CD4-positive, alpha-beta T cell treated with Interleukin-15 for 1 hour (primary cell): Measurements from ENCODE around the gene SPTB.

ENCODE experiments used
- DNase-seq: peaks from one replicate; pipeline ENCODE4 v3.0.0-alpha.2; 2020

The SPTB gene

DNA sequence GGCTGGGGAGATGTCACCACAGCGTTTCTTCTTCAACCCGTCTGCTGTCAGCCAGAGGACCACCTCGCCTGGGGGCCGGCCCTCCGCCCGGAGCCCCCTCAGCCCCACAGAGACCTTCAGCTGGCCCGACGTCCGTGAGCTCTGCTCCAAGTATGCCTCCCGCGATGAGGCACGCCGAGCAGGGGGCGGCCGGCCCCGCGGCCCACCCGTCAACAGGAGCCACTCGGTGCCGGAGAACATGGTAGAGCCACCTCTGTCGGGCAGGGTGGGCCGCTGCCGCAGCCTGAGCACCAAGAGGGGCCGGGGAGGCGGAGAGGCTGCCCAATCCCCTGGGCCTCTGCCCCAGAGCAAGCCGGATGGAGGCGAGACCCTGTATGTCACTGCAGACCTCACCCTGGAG, 136.6 kb downstream of the SPTB start:
- DNase-seq: no peak

- DNase-seq: no peak
Observed at GRCh38 chr14:64741961-64742360, 137.7 kb downstream of the SPTB start.

DNA sequence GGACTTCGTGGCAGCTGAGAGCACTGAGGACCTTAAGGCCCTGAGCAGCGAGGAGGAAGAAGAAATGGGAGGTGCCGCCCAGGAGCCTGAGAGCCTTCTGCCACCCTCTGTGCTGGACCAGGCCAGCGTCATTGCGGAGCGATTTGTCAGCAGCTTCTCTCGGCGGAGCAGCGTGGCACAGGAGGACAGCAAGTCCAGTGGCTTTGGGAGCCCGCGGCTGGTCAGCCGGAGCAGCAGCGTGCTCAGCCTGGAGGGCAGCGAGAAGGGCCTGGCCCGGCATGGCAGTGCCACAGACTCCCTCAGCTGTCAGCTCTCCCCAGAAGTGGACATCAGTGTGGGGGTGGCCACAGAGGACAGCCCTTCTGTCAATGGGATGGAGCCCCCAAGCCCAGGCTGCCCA, 138.5 kb downstream of the SPTB start:
- no peak for DNase-seq

- no peak for DNase-seq
Observed at GRCh38 chr14:64738281-64738804, 141.4 kb downstream of the SPTB start.

GRCh38 chr14:64737391-64738280, 142.1 kb downstream of the SPTB start:
- no peak for DNase-seq

DNA sequence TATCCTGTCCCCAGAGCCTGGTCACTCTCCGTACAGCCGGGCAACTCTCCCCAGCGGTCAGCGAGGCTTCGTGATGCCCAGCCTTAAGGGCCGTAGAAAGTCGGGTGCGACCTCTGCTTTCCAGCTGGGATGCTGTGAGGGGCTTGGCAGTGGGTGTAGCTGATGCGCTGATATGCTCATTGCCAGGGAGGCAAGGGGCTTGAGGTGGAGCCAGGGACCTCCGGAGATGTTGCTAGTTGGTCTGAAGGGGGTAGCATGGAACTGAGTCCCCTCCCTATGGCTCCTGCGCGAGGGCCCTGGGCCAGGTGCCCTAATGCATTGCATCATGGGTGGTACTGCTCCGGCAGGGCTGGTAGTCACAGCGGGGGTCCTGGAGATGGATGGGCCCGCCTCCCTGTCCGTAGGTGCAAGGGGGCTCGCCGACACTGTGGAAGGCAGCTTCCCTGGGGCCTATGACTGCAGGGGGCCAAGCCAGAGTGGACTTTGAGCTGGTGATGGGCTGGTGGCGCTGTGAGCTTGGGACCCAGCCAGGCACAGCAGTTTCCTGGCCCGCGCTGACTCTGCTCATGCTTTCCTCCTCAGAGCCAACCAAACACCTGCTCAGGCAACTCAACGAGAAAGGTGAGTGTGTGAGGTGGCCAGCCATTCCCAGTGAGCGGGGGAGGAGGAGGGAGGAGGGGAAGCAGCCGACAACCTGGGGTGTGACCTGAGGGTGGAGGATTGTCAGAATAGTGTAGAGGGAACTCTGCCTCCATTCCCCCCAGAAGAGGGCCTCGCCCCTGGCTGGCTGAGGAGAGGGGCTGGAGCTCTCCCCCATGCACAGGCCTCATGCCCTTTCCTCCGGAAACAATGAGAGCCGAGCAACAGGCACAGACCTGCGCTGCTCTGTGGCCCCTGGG, 143.2 kb downstream of the SPTB start:
- DNase-seq: no peak

DNA sequence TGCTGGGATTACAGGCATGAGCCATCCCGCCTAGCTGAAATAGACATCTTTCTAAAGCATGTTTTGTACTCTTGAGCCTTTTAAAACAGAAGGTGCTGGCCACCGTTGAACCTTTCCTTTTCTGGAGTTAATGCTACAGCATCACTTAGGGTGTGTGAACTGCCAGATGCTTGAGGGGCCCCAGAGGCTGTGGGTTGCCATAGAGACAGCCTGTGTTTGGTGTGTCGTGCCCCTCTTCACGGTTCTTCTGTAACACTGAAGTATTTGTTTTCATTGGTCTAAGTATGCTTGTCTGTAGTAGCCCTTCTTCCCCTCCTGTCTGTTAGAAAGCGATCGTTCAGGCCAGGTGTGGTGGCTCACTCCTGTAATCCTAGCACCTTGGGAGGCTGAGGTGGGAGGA, 144.7 kb downstream of the SPTB start:
- no peak for DNase-seq

- no peak for DNase-seq
Observed at GRCh38 chr14:64733899-64734298, 145.8 kb downstream of the SPTB start.

DNA sequence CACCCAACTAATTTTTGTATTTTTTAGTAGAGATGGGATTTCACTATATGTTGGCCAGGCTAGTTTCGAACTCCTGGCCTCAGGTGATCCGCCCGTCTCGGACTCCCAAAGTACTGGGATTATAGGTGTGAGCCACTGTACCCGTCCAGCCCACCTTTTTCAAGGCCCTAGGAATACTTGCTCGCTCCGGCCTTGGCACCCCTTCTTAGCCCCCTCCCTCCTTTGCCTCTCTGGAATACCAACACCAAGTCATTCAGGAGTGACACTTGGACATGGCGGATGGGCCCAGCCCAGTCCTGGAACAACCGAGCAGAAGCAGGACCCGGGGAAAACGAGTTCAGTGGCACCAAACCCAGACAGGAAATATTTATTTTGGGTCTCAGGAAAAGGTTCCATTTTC, 146.4 kb downstream of the SPTB start:
- DNase-seq: no peak

DNA sequence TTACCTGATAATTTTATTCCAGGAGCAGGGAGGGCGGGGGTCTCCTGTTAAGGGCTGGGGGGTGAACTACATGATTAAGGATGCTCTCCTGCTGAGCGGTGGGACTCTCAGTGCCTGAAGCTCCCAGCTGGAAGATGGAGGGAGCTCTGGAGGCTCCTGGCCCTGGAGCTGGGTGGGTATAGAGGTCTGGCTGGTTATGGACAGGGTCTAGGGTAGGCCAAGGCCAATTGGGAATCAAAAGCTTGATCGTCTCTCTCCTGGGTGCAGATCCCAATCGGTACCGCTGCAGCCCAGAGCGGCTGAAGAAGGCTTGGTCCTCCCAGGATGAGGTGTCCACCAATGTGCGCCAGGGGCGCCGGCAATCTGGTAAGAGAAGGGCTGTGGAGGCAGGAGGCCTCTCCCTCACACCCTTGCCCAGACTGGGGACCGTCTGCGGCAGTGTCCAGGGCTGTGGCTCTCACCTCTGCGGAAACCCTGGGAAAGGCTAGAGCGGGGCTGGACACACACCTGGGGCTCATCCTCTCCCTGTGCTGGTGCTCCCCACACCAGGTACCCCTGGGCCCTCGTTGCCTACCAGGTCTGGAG, 147.1 kb downstream of the SPTB start:
- DNase-seq: no peak

DNA sequence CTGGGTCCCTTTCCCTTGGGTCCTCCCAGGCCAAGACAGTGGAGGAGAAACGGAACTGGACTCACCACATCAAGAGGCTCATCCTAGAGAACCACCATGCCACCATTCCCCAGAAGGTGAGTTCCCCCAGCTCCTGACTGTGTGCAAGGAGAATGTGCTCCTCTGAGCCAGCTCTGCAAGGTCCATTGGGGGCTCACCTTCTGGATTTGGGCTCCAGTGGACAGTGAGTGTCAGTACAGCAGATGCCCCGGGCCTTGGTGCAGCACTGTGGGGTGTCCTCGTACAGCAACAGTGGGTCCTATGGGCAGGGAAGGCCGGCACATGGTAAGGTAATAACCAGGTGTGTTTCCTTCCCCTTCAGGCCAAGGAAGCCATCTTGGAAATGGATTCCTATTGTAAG, 147.6 kb downstream of the SPTB start:
- no peak for DNase-seq

DNA sequence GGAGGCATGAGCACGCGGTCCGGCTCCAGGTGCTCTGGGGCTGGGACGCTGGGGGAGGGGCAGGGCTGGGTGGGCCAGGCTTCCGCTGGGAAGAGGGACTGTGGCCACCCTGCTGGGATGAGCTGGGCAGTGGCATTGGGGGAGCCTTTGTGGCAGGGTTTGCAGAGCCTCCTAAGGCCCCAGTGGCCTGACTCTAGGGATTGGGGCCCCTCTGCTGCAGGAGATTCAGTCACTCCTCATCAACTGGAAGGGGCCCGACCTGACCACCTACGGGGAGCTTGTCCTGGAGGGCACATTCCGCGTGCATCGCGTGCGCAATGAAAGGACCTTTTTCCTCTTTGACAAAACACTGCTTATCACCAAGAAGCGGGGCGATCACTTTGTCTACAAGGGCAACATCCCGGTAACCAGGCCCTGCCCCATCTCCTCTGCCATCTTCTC, 148.5 kb downstream of the SPTB start:
- no peak for DNase-seq

DNA sequence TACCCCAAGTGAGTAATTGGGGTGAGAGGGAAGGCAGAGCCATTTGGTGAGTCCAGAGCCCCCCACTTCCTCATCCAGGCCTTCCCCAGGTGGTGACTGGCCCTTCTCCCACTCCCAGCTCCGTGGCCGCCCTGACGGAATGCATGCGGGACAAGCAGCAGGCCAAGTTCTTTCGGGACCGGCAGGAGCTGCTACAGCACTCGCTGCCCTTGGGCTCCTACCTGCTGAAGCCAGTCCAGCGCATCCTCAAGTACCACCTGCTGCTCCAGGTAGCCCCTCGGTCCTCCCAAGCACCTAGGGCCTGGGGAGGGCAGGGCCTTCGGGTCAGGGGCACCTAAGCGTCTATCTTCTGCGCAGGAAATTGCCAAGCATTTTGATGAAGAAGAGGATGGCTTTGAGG, 149.0 kb downstream of the SPTB start:
- no peak for DNase-seq

- DNase-seq: no peak
Observed at GRCh38 chr14:64730061-64730440, 149.7 kb downstream of the SPTB start.

DNA sequence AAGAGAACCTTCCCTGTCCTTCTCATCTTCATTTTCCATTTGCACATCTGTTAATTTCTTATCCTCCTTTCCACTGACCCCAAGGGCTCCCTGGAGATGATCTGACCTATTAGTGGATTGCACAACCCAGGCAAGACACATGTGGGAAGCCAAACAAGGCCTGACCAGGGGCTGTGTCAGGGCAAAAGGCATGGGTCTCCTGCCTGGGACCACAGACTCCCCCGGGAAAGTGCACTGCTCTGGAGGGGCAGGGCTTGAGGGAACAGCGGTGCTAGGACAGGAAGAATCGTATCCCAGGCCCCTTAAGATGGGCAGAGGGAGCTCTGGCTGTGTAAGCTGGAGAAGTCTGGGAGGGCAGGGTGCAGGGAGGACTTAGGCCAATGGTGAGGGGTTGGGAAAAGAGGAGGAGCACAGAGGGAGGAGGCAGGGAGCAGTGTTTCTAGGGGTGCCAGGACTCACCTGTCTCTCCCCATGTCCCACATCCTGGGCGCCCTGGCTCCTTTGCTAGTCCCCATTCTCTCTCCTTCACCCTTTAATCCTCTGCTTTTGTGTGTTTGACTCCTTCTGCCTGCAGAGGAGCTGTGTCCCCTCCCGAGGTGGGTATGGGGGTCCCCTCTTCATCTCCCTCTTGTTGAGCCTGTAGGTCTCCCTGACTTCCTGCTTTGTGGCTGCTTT, 150.2 kb downstream of the SPTB start:
- DNase-seq: no peak

GRCh38 chr14:64728856-64729255, 150.9 kb downstream of the SPTB start:
- no peak for DNase-seq

GRCh38 chr14:64728106-64728505, 151.6 kb downstream of the SPTB start:
- DNase-seq: no peak

- DNase-seq: no peak
Observed at GRCh38 chr14:64727551-64728071, 152.1 kb downstream of the SPTB start.

GRCh38 chr14:64726585-64726890, 153.2 kb downstream of the SPTB start:
- no peak for DNase-seq

DNA sequence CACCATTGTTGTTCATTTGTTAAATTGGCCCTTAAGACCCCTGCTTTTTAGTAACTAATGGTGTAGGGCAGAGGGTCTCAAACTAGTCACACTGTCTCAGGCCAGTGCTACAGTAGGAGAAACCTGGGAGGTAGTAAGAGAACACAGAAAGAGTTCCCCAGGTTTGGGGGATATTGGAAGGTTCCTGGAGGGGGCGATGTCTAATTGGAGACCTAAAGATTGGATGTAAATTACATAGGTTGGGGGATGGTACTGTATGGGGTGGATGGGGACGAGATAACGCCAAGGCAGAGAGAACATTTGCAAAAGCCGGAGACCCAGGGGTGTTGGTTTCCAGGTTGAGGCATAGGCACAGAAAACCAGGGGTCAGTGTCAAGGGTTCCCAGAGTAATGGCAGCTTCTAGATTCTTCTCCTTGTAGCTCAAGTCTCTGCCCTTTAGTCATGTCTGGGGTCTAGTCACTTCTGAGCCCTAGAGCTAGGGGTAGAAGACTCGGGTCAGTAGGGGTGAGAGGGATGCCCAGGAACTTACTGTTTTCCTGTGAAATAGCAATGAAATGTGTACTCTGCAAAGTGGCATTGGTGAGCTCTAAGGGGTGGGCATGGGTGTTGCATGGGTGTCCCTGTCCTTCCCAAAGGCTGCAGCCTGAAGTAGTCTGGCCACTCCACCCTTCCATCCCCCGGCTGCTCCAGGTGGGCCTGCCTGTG, 153.7 kb downstream of the SPTB start:
- DNase-seq: no peak

- DNase-seq: no peak
Observed at GRCh38 chr14:64725261-64725815, 154.4 kb downstream of the SPTB start.

GRCh38 chr14:64724578-64724930, 155.2 kb downstream of the SPTB start:
- no peak for DNase-seq
